HG02571 (cell line): ENCODE measurements around the gene ANKRD62.
A peak's percentile ranks its signal among the peaks of the same experiment; 100 is the strongest.

Experiments
- ATAC-seq: cut with Tn5 transposase; IDR thresholded peaks from one replicate; pipeline ENCODE4 v1.9.1; 2021; ENCODE audit warnings: mild to moderate bottlenecking, moderate library complexity; ENCODE audit not compliant: unreplicated experiment

The ANKRD62 gene

GRCh38 chr18:12093520-12094257, at the start of gene ANKRD62:
Gene ANKRD62, plus strand, starts transcription at chr18:12093843. Its CDS starts 175 bp downstream, at chr18:12094018.
- no peak for ATAC-seq

- ATAC-seq = no peak
Measured at GRCh38 chr18:12044591-12044990, 49.1 kb upstream of the ANKRD62 start.

GRCh38 chr18:12046046-12046750, 47.4 kb upstream of the ANKRD62 start:
- no peak for ATAC-seq

GRCh38 chr18:12046751-12047335, 46.8 kb upstream of the ANKRD62 start:
- ATAC-seq = no peak

- ATAC-seq = no peak
Measured at GRCh38 chr18:12048010-12048826, 45.4 kb upstream of the ANKRD62 start.

- no peak for ATAC-seq
Measured at GRCh38 chr18:12048827-12049175, 44.8 kb upstream of the ANKRD62 start.

- peak; percentile 92 for ATAC-seq
Measured at GRCh38 chr18:12049978-12050811, 43.4 kb upstream of the ANKRD62 start.

GRCh38 chr18:12052866-12053265, 40.8 kb upstream of the ANKRD62 start:
- no peak for ATAC-seq

GRCh38 chr18:12053289-12053688, 40.4 kb upstream of the ANKRD62 start:
- no peak for ATAC-seq

GRCh38 chr18:12056034-12056883, 37.4 kb upstream of the ANKRD62 start:
- ATAC-seq = no peak

GRCh38 chr18:12056884-12057402, 36.7 kb upstream of the ANKRD62 start:
- no peak for ATAC-seq

GRCh38 chr18:12057419-12058039, 36.1 kb upstream of the ANKRD62 start:
- no peak for ATAC-seq

- no peak for ATAC-seq
Measured at GRCh38 chr18:12059334-12060181, 34.1 kb upstream of the ANKRD62 start.

GRCh38 chr18:12060182-12060870, 33.3 kb upstream of the ANKRD62 start:
- no peak for ATAC-seq

- no peak for ATAC-seq
Measured at GRCh38 chr18:12061685-12062084, 32.0 kb upstream of the ANKRD62 start.

GRCh38 chr18:12062974-12063373, 30.7 kb upstream of the ANKRD62 start:
- ATAC-seq = no peak

GRCh38 chr18:12064086-12064763, 29.4 kb upstream of the ANKRD62 start:
- no peak for ATAC-seq
